DND-41 (cell line): ENCODE data around the gene SUPT7L.

ENCODE experiments used
- ATAC-seq: fragments of 200-7000 bp; cut with Tn5 transposase; 3 replicates; pipeline ENCODE4 v1.9.1; 2021; ENCODE audit warnings: low read depth; ENCODE audit not compliant: insufficient read depth
- DNase-seq: peaks from one replicate; pipeline ENCODE4 v3.0.0-alpha.2; 2020
- H2AFZ ChIP-seq: 2 replicates; pipeline ENCODE4 v1.6.0; 2012; ENCODE audit warnings: low read depth, low read length
- H3K27ac ChIP-seq: 2 replicates; pipeline ENCODE4 v1.5.1; 2012; ENCODE audit warnings: low read length, inconsistent platforms
- H3K27me3 ChIP-seq: fragments of 200-600 bp; sonication (generic); 2 replicates; pipeline ENCODE4 v1.6.0; 2012; ENCODE audit warnings: low read length, mild to moderate bottlenecking, inconsistent platforms; ENCODE audit not compliant: insufficient read depth, poor library complexity
- H3K36me3 ChIP-seq: 2 replicates; pipeline ENCODE4 v1.5.1; 2012; ENCODE audit warnings: low read length, inconsistent platforms; ENCODE audit not compliant: insufficient read depth
- H3K4me1 ChIP-seq: 2 replicates; pipeline ENCODE4 v1.5.1; 2012; ENCODE audit warnings: mild to moderate bottlenecking, low read length; ENCODE audit not compliant: insufficient read depth
- H3K4me2 ChIP-seq: 2 replicates; pipeline ENCODE4 v1.6.0; 2012; ENCODE audit warnings: mild to moderate bottlenecking, moderate library complexity, low read length, inconsistent platforms; ENCODE audit not compliant: insufficient read depth
- H3K4me3 ChIP-seq, 2 experiments: fragments of 200-600 bp in 1 of 2; shearing (Covaris generic) in 1 of 2; 2 replicates each; pipeline ENCODE4 v1.5.1; 2012 to 2016; ENCODE audit warnings: inconsistent platforms in 2 of 2, low read length in 2 of 2, mild to moderate bottlenecking in 2 of 2, low read depth in 1 of 2, moderate library complexity in 1 of 2
- H3K79me2 ChIP-seq: 2 replicates; pipeline ENCODE4 v1.6.0; 2012; ENCODE audit warnings: low read length, inconsistent platforms; ENCODE audit not compliant: insufficient read depth
- H3K9ac ChIP-seq: 2 replicates; pipeline ENCODE4 v1.6.0; 2012; ENCODE audit warnings: low read depth, mild to moderate bottlenecking, inconsistent platforms, low read length, moderate library complexity
- H3K9me3 ChIP-seq: 2 replicates; pipeline ENCODE4 v1.5.1; 2012; ENCODE audit warnings: low read length, moderate library complexity, mild to moderate bottlenecking, inconsistent platforms; ENCODE audit not compliant: insufficient read depth, severe bottlenecking
- H4K20me1 ChIP-seq: 2 replicates; pipeline ENCODE4 v1.6.0; 2012; ENCODE audit warnings: low read length; ENCODE audit not compliant: insufficient read depth
- CTCF ChIP-seq: IDR thresholded peaks from 2 replicates; pipeline ENCODE4 v1.5.1; 2012; ENCODE audit warnings: borderline replicate concordance, low read length, moderate library complexity, mild to moderate bottlenecking; ENCODE audit not compliant: poor library complexity, severe bottlenecking; ENCODE audit errors: extremely low read depth
- EZH2 ChIP-seq: IDR thresholded peaks from 3 replicates; pipeline ENCODE4 v1.6.1; 2012; ENCODE audit warnings: borderline replicate concordance, low read depth, mild to moderate bottlenecking, moderate library complexity, low read length, inconsistent platforms; ENCODE audit not compliant: severe bottlenecking

Gene SUPT7L

DNA sequence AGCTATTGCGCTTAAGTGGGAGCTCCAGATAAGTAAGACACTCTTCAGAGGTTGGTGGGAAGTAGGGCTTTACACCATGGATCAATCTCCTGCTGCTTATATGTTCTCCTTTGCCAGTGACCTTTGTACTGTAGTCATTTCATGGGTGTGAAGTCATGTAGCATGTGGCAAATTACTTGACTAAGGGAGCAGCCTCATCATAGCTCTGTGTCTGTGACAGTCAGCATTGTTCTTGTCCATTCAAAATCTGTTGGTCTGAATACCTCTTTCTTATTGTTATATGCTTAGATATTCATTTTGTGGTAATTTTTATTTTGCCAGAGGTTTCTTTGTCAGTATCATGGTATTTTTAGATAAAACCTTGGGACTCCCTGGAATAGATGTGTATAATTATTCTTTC is 18.4 kb upstream of the SUPT7L start:
- Histone ChIP-seq H3K9ac (no peak overlapping the region), H3K4me3 (no peak overlapping the region), H3K4me1 (no peaks in the 10 kb centered on the region), H3K79me2 (no peaks in the 10 kb centered on the region), H3K27me3 (no peaks in the 10 kb centered on the region), H3K9me3 (no peaks in the 10 kb centered on the region), H3K27ac (no peak overlapping the region), H3K4me2 (no peak overlapping the region), H2AFZ (no peak overlapping the region), H4K20me1 (no peaks in the 10 kb centered on the region), H3K36me3 (peaks cover 74% of the 10 kb centered on the region)
- TF ChIP-seq CTCF (no peak), EZH2 (no peak)
- no peak for DNase-seq
- no peak for ATAC-seq

- Histone ChIP-seq H3K9ac (no peak overlapping the region), H3K36me3 (peaks cover 75% of the 10 kb centered on the region), H2AFZ (no peak overlapping the region), H3K27ac (no peak overlapping the region), H3K27me3 (no peaks in the 10 kb centered on the region), H3K4me3 (no peak overlapping the region), H3K4me1 (no peaks in the 10 kb centered on the region), H4K20me1 (no peaks in the 10 kb centered on the region), H3K4me2 (no peak overlapping the region), H3K79me2 (no peaks in the 10 kb centered on the region), H3K9me3 (no peaks in the 10 kb centered on the region)
- no peak for ATAC-seq
- no peak for TF ChIP-seq CTCF
- TF ChIP-seq EZH2: no peak
- DNase-seq: no peak
Observed at GRCh38 chr2:27680571-27680970, 17.2 kb upstream of the SUPT7L start.

- no peaks in the 10 kb centered on the region for H3K79me2 ChIP-seq
- H3K4me3 ChIP-seq: no peak overlapping the region
- TF ChIP-seq CTCF (no peak), EZH2 (no peak)
- H3K4me1 ChIP-seq: no peaks in the 10 kb centered on the region
- no peaks in the 10 kb centered on the region for H3K9me3 ChIP-seq
- DNase-seq: no peak
- H4K20me1 ChIP-seq: no peaks in the 10 kb centered on the region
- H3K9ac ChIP-seq: no peak overlapping the region
- no peak overlapping the region for H3K27ac ChIP-seq
- ATAC-seq: no peak
- H3K36me3 ChIP-seq: peaks cover 60% of the 10 kb centered on the region
- H3K4me2 ChIP-seq: no peak overlapping the region
- no peaks in the 10 kb centered on the region for H3K27me3 ChIP-seq
- H2AFZ ChIP-seq: no peak overlapping the region
Observed at GRCh38 chr2:27672723-27673486, 9.5 kb upstream of the SUPT7L start.

DNA sequence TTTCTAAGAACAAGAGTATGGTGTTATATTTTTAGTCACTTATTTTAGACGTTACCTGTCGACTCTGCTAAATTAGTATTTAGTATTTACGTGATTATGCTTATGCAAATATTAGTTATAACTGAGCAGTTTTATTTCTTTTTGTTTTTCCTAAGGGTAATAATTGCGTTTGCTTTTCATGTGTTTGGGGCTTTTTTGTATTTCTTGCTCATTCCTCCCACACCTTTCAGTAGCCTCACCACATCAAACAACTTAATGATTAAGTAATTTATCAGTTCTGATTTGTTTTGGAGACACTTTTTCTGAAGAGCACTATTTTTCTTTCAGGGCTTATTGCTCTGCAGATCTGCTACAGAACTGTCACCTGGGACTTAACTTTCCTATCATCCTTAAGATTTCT is 7.8 kb upstream of the SUPT7L start:
- no peaks in the 10 kb centered on the region for H3K9me3 ChIP-seq
- no peak overlapping the region for H3K27ac ChIP-seq
- no peaks in the 10 kb centered on the region; the same call in 1 of the 2 replicates for H3K4me1 ChIP-seq
- ATAC-seq (no peak), DNase-seq (no peak)
- H3K79me2 ChIP-seq: no peaks in the 10 kb centered on the region
- H3K36me3 ChIP-seq: peaks cover 53% of the 10 kb centered on the region
- H3K4me2 ChIP-seq: no peak overlapping the region
- no peak for TF ChIP-seq EZH2
- no peak for TF ChIP-seq CTCF
- no peaks in the 10 kb centered on the region for H4K20me1 ChIP-seq
- H3K27me3 ChIP-seq: no peaks in the 10 kb centered on the region
- no peak overlapping the region for H3K9ac ChIP-seq
- no peak overlapping the region for H3K4me3 ChIP-seq
- H2AFZ ChIP-seq: no peak overlapping the region
